K562 (cell line): Measurements from ENCODE around the gene SLC66A2. TPM values are rescaled to one million over a fixed set of nuclear protein-coding genes. Genes with fewer than 3 reads are reported as not detected.

Experiments used
- FOXK1 ChIP-seq: sonication (generic); formaldehyde crosslinking; IDR thresholded peaks from 2 replicates; pipeline ENCODE4 v1.8.0; 2022; ENCODE audit warnings: missing genetic modification reagents, mild to moderate bottlenecking, borderline replicate concordance
- JUNB ChIP-seq: fragments of 450-650 bp; formaldehyde crosslinking; conservative IDR thresholded peaks from 2 replicates; pipeline ENCODE4 v1.4.0; 2020; ENCODE audit warnings: mild to moderate bottlenecking
- OTX1 ChIP-seq: fragments of 450-650 bp; formaldehyde crosslinking; IDR thresholded peaks from 2 replicates; pipeline ENCODE4 v1.4.0; 2022; ENCODE audit warnings: mild to moderate bottlenecking
- PURB ChIP-seq: sonication (generic); formaldehyde crosslinking; IDR thresholded peaks from 2 replicates; pipeline ENCODE4 v1.9.0; 2021; ENCODE audit warnings: low read depth, mild to moderate bottlenecking, missing genetic modification reagents
- polyA plus RNA-seq, 8 experiments: library from polyadenylated mRNA; depleted of rRNA in 4 of 8; stranded (reverse) in 5 of 8; unstranded in 3 of 8; fragments of >200 nt; fragmentation: Nextera tagmentation in 2 of 8; fragmentation: Illumina TruSeq in 1 of 8; extraction: Ambion mirVana in 2 of 8; extraction: Trizol in 1 of 8; gene quantifications; 2 replicates each; pipeline versions ENCODE4 v1.2.1 to v1.2.3, GENCODE V29; 2011 to 2014; ENCODE audit warnings: inconsistent platforms in 1 of 8, missing spikeins in 1 of 8
- total RNA-seq, 7 experiments: library from RNA; depleted of rRNA in 6 of 7; stranded (reverse); fragments of >200 nt in 6 of 7; fragmentation: Illumina TruSeq in 2 of 7; extraction: Trizol in 2 of 7; gene quantifications; 2 replicates each; pipeline versions ENCODE4 v1.2.1 to v1.2.3, GENCODE V29; 2011 to 2021; ENCODE audit warnings: low replicate concordance in 1 of 7
- TF ChIP-seq, protein P1 (sequence below): fragments of 450-650 bp; IDR thresholded peaks from 2 replicates; pipeline ENCODE4 v1.6.1; 2016; ENCODE audit warnings: mild to moderate bottlenecking, moderate library complexity

The SLC66A2 gene
- total and polyA plus RNA-seq, 9 of the 15 experiments (the other 6 are each of a cell fraction or from before 2014, with no cell fraction given) = 0.25 to 17.5 (median 5.6) TPM

DNA sequence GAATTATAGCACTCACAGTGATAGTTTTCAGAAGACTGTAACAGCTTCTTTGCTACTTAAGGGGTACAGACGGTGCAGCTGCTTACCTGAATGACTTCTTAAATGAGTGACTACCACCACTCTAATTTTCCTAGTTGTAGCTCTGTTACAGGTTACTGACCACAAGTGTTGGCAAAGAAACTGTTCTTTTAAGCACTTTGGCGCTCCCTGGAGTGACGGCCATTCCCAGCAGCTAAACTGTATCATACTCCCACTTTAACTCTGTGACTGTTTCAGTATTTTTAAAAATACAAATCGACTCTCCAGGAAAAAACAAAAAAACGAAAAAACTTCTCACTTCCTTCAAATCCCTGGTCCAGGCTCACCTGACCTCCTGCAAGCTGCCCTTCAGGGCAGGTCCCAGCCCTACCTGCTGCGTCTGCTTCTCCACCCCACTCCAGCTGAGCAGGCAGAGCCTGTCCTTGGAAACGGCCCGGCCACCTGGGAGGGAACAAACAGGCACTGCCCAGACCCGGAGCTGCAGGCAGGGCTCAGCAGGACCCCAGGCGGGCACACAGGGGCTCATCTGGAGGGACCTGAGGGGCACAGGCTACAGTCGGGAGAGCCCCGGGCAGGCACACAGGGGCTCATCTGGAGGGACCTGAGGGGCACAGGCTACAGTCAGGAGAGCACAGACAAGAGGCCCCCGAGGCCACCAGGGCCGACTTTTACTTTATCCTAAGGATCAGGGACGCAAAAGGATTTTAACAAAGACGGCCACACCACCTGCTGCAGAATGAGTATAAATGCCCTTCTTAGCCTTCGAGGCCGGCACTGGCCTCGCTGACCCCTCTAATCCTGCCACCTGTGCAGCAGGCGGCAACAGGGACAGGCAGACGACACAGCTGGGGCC, 24.5 kb downstream of the SLC66A2 start (continued):
- TF ChIP-seq FOXK1 (CRISPR knock-in tag) (no peak), OTX1 (no peak), PURB (CRISPR knock-in tag) (no peak), JUNB (CRISPR knock-in tag) (no peak)
- TF ChIP-seq, protein P1, sequence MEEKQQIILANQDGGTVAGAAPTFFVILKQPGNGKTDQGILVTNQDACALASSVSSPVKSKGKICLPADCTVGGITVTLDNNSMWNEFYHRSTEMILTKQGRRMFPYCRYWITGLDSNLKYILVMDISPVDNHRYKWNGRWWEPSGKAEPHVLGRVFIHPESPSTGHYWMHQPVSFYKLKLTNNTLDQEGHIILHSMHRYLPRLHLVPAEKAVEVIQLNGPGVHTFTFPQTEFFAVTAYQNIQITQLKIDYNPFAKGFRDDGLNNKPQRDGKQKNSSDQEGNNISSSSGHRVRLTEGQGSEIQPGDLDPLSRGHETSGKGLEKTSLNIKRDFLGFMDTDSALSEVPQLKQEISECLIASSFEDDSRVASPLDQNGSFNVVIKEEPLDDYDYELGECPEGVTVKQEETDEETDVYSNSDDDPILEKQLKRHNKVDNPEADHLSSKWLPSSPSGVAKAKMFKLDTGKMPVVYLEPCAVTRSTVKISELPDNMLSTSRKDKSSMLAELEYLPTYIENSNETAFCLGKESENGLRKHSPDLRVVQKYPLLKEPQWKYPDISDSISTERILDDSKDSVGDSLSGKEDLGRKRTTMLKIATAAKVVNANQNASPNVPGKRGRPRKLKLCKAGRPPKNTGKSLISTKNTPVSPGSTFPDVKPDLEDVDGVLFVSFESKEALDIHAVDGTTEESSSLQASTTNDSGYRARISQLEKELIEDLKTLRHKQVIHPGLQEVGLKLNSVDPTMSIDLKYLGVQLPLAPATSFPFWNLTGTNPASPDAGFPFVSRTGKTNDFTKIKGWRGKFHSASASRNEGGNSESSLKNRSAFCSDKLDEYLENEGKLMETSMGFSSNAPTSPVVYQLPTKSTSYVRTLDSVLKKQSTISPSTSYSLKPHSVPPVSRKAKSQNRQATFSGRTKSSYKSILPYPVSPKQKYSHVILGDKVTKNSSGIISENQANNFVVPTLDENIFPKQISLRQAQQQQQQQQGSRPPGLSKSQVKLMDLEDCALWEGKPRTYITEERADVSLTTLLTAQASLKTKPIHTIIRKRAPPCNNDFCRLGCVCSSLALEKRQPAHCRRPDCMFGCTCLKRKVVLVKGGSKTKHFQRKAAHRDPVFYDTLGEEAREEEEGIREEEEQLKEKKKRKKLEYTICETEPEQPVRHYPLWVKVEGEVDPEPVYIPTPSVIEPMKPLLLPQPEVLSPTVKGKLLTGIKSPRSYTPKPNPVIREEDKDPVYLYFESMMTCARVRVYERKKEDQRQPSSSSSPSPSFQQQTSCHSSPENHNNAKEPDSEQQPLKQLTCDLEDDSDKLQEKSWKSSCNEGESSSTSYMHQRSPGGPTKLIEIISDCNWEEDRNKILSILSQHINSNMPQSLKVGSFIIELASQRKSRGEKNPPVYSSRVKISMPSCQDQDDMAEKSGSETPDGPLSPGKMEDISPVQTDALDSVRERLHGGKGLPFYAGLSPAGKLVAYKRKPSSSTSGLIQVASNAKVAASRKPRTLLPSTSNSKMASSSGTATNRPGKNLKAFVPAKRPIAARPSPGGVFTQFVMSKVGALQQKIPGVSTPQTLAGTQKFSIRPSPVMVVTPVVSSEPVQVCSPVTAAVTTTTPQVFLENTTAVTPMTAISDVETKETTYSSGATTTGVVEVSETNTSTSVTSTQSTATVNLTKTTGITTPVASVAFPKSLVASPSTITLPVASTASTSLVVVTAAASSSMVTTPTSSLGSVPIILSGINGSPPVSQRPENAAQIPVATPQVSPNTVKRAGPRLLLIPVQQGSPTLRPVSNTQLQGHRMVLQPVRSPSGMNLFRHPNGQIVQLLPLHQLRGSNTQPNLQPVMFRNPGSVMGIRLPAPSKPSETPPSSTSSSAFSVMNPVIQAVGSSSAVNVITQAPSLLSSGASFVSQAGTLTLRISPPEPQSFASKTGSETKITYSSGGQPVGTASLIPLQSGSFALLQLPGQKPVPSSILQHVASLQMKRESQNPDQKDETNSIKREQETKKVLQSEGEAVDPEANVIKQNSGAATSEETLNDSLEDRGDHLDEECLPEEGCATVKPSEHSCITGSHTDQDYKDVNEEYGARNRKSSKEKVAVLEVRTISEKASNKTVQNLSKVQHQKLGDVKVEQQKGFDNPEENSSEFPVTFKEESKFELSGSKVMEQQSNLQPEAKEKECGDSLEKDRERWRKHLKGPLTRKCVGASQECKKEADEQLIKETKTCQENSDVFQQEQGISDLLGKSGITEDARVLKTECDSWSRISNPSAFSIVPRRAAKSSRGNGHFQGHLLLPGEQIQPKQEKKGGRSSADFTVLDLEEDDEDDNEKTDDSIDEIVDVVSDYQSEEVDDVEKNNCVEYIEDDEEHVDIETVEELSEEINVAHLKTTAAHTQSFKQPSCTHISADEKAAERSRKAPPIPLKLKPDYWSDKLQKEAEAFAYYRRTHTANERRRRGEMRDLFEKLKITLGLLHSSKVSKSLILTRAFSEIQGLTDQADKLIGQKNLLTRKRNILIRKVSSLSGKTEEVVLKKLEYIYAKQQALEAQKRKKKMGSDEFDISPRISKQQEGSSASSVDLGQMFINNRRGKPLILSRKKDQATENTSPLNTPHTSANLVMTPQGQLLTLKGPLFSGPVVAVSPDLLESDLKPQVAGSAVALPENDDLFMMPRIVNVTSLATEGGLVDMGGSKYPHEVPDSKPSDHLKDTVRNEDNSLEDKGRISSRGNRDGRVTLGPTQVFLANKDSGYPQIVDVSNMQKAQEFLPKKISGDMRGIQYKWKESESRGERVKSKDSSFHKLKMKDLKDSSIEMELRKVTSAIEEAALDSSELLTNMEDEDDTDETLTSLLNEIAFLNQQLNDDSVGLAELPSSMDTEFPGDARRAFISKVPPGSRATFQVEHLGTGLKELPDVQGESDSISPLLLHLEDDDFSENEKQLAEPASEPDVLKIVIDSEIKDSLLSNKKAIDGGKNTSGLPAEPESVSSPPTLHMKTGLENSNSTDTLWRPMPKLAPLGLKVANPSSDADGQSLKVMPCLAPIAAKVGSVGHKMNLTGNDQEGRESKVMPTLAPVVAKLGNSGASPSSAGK = no peak
